GM12878 (cell line): ENCODE measurements around the gene TARDBP.

ENCODE experiments used
- EP300 ChIP-seq, 2 experiments: fragments of 150-350 bp in 1 of 2; IDR thresholded peaks; 2 replicates each; pipeline ENCODE4 v1.6.1; 2011 to 2012; ENCODE audit warnings: low read depth in 2 of 2, low read length in 2 of 2, borderline replicate concordance in 1 of 2, improper control_type of control experiment in 1 of 2, inconsistent platforms in 1 of 2; ENCODE audit not compliant: control insufficient read depth in 1 of 2
- GABPA ChIP-seq: IDR thresholded peaks from 2 replicates; pipeline ENCODE4 v1.6.1; 2014; ENCODE audit warnings: antibody characterized with exemption, low read depth, mild to moderate bottlenecking, inconsistent platforms
- NFIC ChIP-seq: IDR thresholded peaks from 2 replicates; pipeline ENCODE4 v1.6.1; 2012; ENCODE audit warnings: low read depth, mild to moderate bottlenecking, inconsistent platforms, low read length, moderate library complexity
- NFYB ChIP-seq: IDR thresholded peaks from 2 replicates; pipeline ENCODE4 v1.6.1; 2011; ENCODE audit warnings: low read depth, mild to moderate bottlenecking, low read length, improper control_type of control experiment, moderate library complexity; ENCODE audit not compliant: insufficient read depth
- NR2F1 ChIP-seq: fragments of 450-650 bp; conservative IDR thresholded peaks from 2 replicates; pipeline ENCODE4 v1.6.1; 2017; ENCODE audit warnings: mild to moderate bottlenecking
- POLR2A ChIP-seq: IDR thresholded peaks from 2 replicates; pipeline ENCODE4 v1.6.1; 2011; ENCODE audit warnings: low read depth, mild to moderate bottlenecking, low read length
- RB1 ChIP-seq: fragments of 450-650 bp; formaldehyde crosslinking; IDR thresholded peaks from 2 replicates; pipeline ENCODE4 v1.6.1; 2017; ENCODE audit warnings: mild to moderate bottlenecking, borderline replicate concordance
- RFX5 ChIP-seq: IDR thresholded peaks from 2 replicates; pipeline ENCODE4 v1.6.1; 2011; ENCODE audit warnings: low read depth, low read length, improper control_type of control experiment
- YY1 ChIP-seq: IDR thresholded peaks from 2 replicates; pipeline ENCODE4 v1.6.1; 2011; ENCODE audit warnings: low read depth, mild to moderate bottlenecking, low read length
- TF ChIP-seq, protein P1 (sequence below), 3 experiments: IDR thresholded peaks in 2 of 3; conservative IDR thresholded peaks in 1 of 3; 2 replicates each; pipeline ENCODE4 v1.5.1; 2011; ENCODE audit warnings: low read depth in 3 of 3, low read length in 3 of 3, mild to moderate bottlenecking in 3 of 3, control low read depth in 2 of 3, moderate library complexity in 2 of 3, inconsistent platforms in 1 of 3, mixed read lengths in 1 of 3; ENCODE audit not compliant: control insufficient read depth in 2 of 3, insufficient read depth in 1 of 3; ENCODE audit errors: extremely low read depth in 1 of 3
- TF ChIP-seq, protein P2 (sequence below): fragments of 450-650 bp; IDR thresholded peaks from 2 replicates; pipeline ENCODE4 v1.6.1; 2014; ENCODE audit warnings: mild to moderate bottlenecking

DNA sequence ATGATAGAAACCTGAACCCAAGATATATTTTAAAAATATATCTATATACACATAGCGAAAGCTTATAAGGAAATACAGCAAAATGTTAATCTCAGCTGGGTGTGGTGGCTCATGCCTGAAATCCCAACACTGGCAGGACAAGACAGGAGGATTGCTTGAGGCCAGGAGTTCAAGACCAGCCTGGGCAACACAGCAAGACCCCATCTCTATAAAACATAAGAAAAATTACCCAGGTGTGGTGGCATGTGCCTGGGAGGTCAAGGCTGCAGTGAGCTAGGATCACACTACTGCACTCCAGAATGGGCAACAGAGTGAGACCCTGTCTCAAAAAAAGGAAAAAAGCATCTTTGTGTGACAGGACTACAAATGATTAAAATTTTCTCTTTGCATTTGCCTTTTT, 53.3 kb downstream of the TARDBP start:
- no peak for TF ChIP-seq POLR2A
- TF ChIP-seq, protein P1, sequence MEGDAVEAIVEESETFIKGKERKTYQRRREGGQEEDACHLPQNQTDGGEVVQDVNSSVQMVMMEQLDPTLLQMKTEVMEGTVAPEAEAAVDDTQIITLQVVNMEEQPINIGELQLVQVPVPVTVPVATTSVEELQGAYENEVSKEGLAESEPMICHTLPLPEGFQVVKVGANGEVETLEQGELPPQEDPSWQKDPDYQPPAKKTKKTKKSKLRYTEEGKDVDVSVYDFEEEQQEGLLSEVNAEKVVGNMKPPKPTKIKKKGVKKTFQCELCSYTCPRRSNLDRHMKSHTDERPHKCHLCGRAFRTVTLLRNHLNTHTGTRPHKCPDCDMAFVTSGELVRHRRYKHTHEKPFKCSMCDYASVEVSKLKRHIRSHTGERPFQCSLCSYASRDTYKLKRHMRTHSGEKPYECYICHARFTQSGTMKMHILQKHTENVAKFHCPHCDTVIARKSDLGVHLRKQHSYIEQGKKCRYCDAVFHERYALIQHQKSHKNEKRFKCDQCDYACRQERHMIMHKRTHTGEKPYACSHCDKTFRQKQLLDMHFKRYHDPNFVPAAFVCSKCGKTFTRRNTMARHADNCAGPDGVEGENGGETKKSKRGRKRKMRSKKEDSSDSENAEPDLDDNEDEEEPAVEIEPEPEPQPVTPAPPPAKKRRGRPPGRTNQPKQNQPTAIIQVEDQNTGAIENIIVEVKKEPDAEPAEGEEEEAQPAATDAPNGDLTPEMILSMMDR (IDR thresholded peaks at IDR 0.05 in 2 of 3, conservative IDR thresholded peaks at IDR 0.05 in 1 of 3; ENCODE audit: control insufficient read depth in 2 of 3, extremely low read depth in 1 of 3, insufficient read depth in 1 of 3, low read depth in 3 of 3, low read length in 3 of 3): no peak
- TF ChIP-seq RFX5: no peak
- TF ChIP-seq EP300 (IDR thresholded peaks at IDR 0.05; ENCODE audit: borderline replicate concordance in 1 of 2, control insufficient read depth in 1 of 2, low read depth in 2 of 2, low read length in 2 of 2): no peak
- no peak for TF ChIP-seq GABPA
- no peak for TF ChIP-seq NFYB
- TF ChIP-seq YY1: no peak
- TF ChIP-seq RB1: no peak
- TF ChIP-seq, protein P2, sequence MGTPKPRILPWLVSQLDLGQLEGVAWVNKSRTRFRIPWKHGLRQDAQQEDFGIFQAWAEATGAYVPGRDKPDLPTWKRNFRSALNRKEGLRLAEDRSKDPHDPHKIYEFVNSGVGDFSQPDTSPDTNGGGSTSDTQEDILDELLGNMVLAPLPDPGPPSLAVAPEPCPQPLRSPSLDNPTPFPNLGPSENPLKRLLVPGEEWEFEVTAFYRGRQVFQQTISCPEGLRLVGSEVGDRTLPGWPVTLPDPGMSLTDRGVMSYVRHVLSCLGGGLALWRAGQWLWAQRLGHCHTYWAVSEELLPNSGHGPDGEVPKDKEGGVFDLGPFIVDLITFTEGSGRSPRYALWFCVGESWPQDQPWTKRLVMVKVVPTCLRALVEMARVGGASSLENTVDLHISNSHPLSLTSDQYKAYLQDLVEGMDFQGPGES: no peak
- no peak for TF ChIP-seq NFIC
- TF ChIP-seq NR2F1: no peak
